Choroid plexus epithelial cell (primary cell): ENCODE measurements around the gene TP53I11.

ENCODE experiments used
- DNase-seq: peaks from one replicate; pipeline ENCODE4 v3.0.0-alpha.2; 2010; ENCODE audit warnings: low read depth
- H3K4me3 ChIP-seq: 2 replicates; pipeline ENCODE4 v1.5.1; 2011; ENCODE audit warnings: low read depth, mild to moderate bottlenecking, control low read depth, low read length, moderate library complexity
- TF ChIP-seq, protein P1 (sequence below): conservative IDR thresholded peaks from 2 replicates; pipeline ENCODE4 v1.5.1; 2011; ENCODE audit warnings: low read depth, mild to moderate bottlenecking, control low read depth, inconsistent platforms, low read length, moderate library complexity

The TP53I11 gene

DNA sequence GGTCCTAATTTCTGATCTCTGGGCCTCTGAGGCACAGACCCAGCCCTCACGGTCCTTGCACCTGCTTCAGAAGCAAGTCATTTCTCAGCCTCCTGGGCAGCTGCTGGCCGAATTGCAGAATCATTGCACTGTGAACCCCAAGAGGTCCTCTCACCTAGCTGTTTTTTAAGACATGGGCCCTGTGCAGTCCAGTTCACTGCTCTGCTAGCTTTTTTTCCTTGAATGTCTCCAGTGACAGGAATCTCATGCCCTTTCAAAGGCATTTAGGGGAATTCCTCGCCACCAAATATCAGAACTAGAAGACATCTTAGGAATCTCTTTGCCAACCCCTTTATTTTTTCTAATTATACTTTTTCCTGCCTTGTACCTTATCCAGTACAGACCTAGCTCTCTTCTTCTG is 35.6 kb upstream of the TP53I11 start:
- DNase-seq = no peak
- H3K4me3 ChIP-seq = no peak overlapping the region
- TF ChIP-seq, protein P1, sequence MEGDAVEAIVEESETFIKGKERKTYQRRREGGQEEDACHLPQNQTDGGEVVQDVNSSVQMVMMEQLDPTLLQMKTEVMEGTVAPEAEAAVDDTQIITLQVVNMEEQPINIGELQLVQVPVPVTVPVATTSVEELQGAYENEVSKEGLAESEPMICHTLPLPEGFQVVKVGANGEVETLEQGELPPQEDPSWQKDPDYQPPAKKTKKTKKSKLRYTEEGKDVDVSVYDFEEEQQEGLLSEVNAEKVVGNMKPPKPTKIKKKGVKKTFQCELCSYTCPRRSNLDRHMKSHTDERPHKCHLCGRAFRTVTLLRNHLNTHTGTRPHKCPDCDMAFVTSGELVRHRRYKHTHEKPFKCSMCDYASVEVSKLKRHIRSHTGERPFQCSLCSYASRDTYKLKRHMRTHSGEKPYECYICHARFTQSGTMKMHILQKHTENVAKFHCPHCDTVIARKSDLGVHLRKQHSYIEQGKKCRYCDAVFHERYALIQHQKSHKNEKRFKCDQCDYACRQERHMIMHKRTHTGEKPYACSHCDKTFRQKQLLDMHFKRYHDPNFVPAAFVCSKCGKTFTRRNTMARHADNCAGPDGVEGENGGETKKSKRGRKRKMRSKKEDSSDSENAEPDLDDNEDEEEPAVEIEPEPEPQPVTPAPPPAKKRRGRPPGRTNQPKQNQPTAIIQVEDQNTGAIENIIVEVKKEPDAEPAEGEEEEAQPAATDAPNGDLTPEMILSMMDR = no peak

DNA sequence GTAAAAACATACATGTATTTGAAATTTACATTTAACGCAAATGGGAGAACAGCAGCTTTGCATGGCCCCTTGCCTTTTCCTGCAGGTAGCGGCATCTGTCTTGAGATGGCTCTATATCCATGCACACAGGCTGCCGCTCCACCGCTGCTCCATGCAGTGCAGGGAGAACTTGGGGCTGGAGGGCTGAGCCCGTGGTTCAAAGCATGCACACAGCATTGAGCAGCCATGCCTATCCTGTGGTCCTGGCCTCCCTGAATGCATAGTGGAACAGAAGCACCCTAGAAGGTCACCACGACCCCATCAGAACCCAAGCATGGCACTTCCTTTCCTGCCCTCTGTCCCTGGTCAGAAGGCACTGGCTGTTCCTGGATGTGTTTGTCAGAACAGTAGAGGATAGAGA is 35.0 kb upstream of the TP53I11 start:
- TF ChIP-seq, protein P1 = no peak
- DNase-seq = no peak
- H3K4me3 ChIP-seq = no peak overlapping the region

DNA sequence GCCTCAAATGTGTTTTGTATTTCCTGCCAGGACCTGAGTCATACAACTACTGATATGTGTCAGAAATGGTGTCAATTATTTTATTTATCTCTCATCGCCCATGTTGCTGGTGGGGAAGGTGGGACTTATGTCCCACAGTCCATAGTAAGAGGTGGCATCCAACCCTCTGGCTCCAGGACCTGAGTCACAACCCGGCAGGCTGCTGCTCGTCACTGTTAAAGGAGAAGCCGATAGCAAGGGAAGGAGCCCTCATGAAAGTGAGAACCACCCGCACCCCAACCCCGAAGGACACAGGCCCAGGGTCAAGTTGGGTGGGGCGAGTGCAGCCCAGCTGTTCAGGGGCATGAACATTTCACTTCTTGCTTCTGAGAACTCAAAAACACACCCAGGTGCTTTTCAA is 33.1 kb upstream of the TP53I11 start:
- TF ChIP-seq, protein P1 = no peak
- H3K4me3 ChIP-seq = no peak overlapping the region
- DNase-seq = no peak

DNA sequence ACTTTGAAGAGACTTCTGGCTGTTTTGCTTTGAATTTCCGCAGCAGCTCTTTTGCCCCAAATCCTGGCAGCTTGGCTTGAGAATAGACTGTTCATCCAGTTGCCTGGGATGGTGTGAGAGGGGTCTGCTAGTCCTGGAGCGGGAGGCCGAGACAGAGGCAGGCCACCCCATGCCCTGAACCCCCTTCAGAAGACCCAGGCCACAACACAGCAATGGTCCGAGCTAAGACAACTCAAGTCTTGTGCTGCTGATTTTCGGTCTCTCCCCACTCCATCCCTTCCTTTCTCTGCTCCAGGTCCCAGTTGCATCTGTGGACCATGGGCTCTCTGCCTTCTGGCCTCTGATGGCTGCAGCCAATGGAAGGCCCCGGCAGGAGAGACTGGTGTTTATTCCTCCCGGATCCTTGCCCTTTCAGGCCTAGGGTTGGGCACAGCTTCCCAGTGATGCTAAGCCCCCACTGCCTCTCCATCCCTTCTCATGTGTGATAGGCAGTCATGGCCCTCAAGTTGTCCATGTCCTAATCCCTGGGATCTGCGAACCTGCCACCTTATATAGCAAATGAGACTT is 31.9 kb upstream of the TP53I11 start:
- no peak overlapping the region for H3K4me3 ChIP-seq
- no peak for DNase-seq
- TF ChIP-seq, protein P1 = no peak

DNA sequence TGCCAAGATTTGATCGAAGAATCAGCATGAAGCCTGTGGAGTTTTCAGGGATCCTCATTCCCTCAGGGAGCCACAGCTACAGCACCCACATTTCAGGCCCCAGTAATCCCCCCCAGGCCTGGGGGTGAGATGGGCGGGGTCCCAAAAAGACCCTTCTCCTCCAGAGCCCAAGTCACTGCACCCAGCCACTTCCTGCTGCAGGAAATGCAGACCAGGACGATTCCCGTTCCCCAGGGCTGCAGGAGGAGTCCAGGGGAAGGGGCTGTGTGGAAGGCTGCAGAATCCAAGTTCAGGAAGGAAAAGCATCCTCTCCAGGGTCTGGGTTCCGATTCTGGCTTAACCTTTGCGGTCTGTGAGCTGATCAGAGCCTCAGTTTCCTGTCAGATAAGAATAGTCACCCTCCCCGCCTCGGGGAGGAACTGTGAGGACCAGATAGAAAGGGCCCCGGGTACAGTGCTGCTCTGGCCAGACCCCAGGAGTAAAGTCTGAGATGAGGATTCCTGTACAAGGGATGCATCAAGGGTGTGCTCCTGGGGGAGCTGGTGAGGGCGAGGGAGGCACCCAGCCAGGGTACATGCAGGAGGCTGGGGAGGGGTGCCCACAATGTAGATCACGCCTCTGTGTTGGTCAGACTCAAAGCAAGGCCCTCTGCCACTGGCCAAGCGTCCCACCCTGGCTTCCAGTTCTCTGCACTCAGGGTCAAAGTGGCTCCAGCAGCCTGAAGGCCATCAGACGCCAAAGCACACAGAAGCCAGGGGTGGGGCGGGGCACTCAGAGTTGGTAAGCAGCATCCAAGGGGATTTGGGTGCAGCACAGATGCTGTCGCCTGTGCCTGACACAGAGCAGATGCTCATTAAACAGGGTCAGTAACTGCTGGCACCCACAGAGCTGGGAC is 30.1 kb upstream of the TP53I11 start:
- TF ChIP-seq, protein P1 = no peak
- H3K4me3 ChIP-seq = no peak overlapping the region
- DNase-seq = no peak

DNA sequence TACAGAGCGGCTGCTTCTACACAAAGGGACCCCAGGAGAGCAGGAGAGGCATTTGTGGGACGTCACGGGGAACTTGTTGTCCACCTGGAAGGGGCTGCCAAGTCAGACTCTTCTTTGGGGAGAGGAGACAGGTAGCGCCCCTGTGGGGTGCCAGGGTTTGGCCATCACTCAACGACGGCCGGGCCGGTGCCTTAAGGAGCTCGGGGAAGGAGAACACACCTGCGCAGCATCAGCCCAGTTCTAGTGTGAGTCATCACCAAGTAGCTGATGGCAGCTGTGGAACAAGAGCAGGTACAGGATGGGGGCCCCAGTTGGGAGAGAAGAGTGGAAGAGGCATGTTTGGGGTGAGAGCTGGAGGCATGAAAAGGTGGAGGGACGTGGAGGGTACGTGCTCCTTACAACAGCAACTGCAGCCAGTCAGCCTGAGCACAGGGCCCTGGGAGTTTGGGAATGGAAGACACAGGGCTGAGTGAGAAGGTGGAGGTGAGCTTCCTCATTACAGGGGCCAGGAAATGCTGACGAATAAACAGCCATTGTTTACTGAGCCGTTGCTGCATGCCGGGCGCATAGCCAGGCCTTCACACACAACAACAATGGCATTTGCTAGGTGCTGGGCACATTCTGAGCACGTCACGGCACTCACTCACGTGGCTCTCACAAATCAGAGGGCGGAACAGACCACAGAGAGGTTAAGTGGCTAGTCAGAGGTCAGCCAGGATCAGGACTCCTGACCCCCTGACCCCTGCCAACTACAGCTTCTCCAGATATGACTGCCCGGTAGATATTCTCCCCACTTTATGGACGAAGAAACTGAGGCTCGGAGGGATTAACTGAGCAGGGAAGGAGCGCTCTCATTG is 29.1 kb upstream of the TP53I11 start:
- no peak for DNase-seq
- H3K4me3 ChIP-seq = no peak overlapping the region
- TF ChIP-seq, protein P1 = no peak
